Suprapubic skin (tissue), 4 donors: ENCODE data around the gene SMG6. TPM values are rescaled to one million over a fixed set of nuclear protein-coding genes. Genes with fewer than 3 reads are reported as not detected.

Source experiments
- DNase-seq, 2 donors: peaks; one replicate each; pipeline ENCODE4 v3.0.0-alpha.2; 2019; ENCODE audit warnings: low spot score in 2 of 2
- H3K27ac ChIP-seq: fragments of 200-600 bp; sonication (generic); one replicate; pipeline ENCODE4 v1.5.1; 2019
- H3K27me3 ChIP-seq: fragments of 200-600 bp; sonication (generic); one replicate; pipeline ENCODE4 v1.5.1; 2019
- H3K36me3 ChIP-seq: fragments of 200-600 bp; sonication (generic); one replicate; pipeline ENCODE4 v1.5.1; 2019
- H3K4me1 ChIP-seq: fragments of 200-600 bp; sonication (generic); one replicate; pipeline ENCODE4 v1.5.1; 2019
- H3K4me3 ChIP-seq: fragments of 200-600 bp; sonication (generic); one replicate; pipeline ENCODE4 v1.5.1; 2019; ENCODE audit warnings: mild to moderate bottlenecking
- H3K9me3 ChIP-seq: fragments of 200-600 bp; sonication (generic); one replicate; pipeline ENCODE4 v1.5.1; 2019
- EP300 ChIP-seq: sonication (generic); formaldehyde crosslinking; IDR thresholded peaks from one replicate; pipeline ENCODE4 v1.6.1; 2017; ENCODE audit warnings: antibody characterized with exemption
- POLR2A ChIP-seq, 2 donors: fragments of 450-650 bp; IDR thresholded peaks; one replicate each; pipeline ENCODE4 v1.6.1; 2017; ENCODE audit warnings: antibody characterized with exemption in 2 of 2, mild to moderate bottlenecking in 2 of 2, moderate library complexity in 2 of 2
- POLR2AphosphoS5 ChIP-seq, 3 donors: sonication (generic); formaldehyde crosslinking; IDR thresholded peaks; one replicate each; pipeline ENCODE4 v1.6.1; 2017; ENCODE audit warnings: antibody characterized with exemption in 3 of 3
- WGBS: methylation state at CpG from one replicate; pipeline ENCODE4 v1.1.5; 2018; 5-methylcytosine and 5-hydroxymethylcytosine counted together
- total RNA-seq, 4 donors: library from RNA; depleted of rRNA; stranded (reverse); fragments of >200 nt; gene quantifications; one replicate each; pipeline ENCODE4 v1.1.0, GENCODE V29; 2016
- TF ChIP-seq, protein P1 (sequence below), 2 donors: fragments of 200-600 bp in 1 of 2; fragments of 450-650 bp in 1 of 2; sonication (generic) in 1 of 2; IDR thresholded peaks; one replicate each; pipeline ENCODE4 v1.5.1; 2016 to 2019; ENCODE audit warnings: antibody characterized with exemption in 2 of 2, mild to moderate bottlenecking in 1 of 2, moderate library complexity in 1 of 2

Gene SMG6
- total RNA-seq, 4 donors from 2014 or later: 29.6 to 58.6 (median 45.5) TPM

DNA sequence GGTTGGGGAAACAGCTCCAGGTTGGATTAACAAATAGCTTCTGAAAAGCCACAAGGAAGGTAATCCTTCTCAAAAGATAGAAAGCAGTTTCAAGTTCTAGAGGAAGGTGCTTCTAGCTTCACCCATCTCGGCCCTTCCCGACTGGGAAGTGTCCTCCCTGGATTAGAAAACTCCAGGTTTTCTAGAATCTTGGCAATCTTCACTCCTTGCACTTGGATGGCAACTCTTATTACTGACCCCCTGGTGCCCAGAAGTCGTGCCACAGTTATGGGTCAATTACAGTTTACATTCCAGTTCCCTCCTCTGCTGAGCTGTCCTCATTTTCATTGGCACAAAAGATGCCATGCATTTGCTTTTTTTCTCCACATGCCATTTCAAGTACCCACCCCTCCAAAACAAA lies 65.6 kb downstream of the SMG6 start:
- Histone ChIP-seq H3K27ac (peak overlapping the region; percentile 83), H3K36me3 (peaks cover 16% of the 10 kb centered on the region), H3K4me3 (no peak overlapping the region), H3K9me3 (no peaks in the 10 kb centered on the region), H3K4me1 (peaks cover 42% of the 10 kb centered on the region), H3K27me3 (no peaks in the 10 kb centered on the region)
- TF ChIP-seq POLR2A (IDR thresholded peaks at IDR 0.05) (no peak), POLR2AphosphoS5 (IDR thresholded peaks at IDR 0.05) (no peak), EP300 (no peak)
- TF ChIP-seq, protein P1, sequence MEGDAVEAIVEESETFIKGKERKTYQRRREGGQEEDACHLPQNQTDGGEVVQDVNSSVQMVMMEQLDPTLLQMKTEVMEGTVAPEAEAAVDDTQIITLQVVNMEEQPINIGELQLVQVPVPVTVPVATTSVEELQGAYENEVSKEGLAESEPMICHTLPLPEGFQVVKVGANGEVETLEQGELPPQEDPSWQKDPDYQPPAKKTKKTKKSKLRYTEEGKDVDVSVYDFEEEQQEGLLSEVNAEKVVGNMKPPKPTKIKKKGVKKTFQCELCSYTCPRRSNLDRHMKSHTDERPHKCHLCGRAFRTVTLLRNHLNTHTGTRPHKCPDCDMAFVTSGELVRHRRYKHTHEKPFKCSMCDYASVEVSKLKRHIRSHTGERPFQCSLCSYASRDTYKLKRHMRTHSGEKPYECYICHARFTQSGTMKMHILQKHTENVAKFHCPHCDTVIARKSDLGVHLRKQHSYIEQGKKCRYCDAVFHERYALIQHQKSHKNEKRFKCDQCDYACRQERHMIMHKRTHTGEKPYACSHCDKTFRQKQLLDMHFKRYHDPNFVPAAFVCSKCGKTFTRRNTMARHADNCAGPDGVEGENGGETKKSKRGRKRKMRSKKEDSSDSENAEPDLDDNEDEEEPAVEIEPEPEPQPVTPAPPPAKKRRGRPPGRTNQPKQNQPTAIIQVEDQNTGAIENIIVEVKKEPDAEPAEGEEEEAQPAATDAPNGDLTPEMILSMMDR (IDR thresholded peaks at IDR 0.05): no peak
- no peak for DNase-seq
- 51% methylated on average over 3 of the region's 3 CpGs for WGBS

DNA sequence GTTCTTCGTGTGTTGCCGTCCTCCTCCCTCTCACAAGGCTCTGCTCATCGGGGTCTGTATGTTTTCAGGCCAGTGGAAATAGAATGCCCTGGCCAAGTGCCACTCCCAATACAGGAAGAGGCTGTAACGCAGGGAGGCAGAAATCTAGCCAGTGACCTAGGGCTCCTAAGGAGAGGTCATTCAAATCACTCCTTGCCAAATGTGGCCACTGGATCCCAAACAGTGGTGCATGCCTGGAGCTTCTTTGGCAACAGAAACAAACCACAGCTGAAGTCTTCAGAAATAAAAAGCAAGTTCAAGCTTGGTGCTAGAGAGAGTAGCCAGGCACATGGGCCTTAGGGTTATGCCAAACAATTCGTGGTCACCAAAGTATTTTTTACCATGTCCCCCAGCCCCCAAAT lies 66.1 kb downstream of the SMG6 start:
- 50% methylated on average over 3 of the region's 5 CpGs for WGBS
- Histone ChIP-seq H3K36me3 (peaks cover 13% of the 10 kb centered on the region), H3K4me1 (peaks cover 43% of the 10 kb centered on the region), H3K27me3 (no peaks in the 10 kb centered on the region), H3K4me3 (no peak overlapping the region), H3K9me3 (no peaks in the 10 kb centered on the region), H3K27ac (peak overlapping the region; percentile 83)
- DNase-seq: peak in 1 of 2 donors; percentile 78
- no peak for TF ChIP-seq POLR2A (IDR thresholded peaks at IDR 0.05)
- TF ChIP-seq EP300: no peak
- TF ChIP-seq, protein P1 (IDR thresholded peaks at IDR 0.05): no peak
- TF ChIP-seq POLR2AphosphoS5 (IDR thresholded peaks at IDR 0.05): no peak

DNA sequence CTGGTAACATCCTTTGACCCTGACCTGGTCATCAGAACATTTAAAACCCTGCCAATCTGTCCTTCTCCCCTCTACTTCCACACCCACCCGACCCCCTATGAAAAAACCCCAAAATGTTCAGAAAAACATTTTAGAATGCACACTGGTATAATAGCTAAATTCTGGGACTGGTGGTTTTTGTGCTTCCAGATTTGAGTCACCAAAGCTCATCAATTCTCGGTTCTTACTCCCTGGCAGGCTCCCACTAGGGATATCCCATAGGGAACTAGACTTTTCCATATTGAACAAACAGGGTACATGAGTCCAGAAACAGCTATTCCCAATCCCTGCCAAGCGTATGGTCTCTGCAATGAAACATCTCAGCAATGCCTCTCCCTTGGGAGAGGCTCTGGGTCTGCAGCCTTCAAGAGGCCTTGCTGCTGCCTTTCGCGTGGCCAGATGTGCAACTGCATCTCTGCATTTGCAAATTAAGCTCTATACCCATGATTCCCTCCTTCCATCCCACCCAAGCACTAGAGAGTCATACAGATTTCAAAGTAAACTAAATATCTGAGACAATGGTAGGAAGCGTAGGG lies 67.7 kb downstream of the SMG6 start:
- Histone ChIP-seq H3K27ac (peak overlapping the region; percentile 58), H3K9me3 (no peaks in the 10 kb centered on the region), H3K36me3 (peaks cover 13% of the 10 kb centered on the region), H3K4me3 (no peak overlapping the region), H3K4me1 (peaks cover 59% of the 10 kb centered on the region), H3K27me3 (no peaks in the 10 kb centered on the region)
- DNase-seq: no peak
- whole genome bisulfite sequencing: 69% methylated on average over 6 of the region's 6 CpGs
- no peak for TF ChIP-seq EP300
- no peak for TF ChIP-seq POLR2A (IDR thresholded peaks at IDR 0.05)
- peak in 2 of 3 donors; percentile 37 to 60 for TF ChIP-seq POLR2AphosphoS5 (IDR thresholded peaks at IDR 0.05)

DNA sequence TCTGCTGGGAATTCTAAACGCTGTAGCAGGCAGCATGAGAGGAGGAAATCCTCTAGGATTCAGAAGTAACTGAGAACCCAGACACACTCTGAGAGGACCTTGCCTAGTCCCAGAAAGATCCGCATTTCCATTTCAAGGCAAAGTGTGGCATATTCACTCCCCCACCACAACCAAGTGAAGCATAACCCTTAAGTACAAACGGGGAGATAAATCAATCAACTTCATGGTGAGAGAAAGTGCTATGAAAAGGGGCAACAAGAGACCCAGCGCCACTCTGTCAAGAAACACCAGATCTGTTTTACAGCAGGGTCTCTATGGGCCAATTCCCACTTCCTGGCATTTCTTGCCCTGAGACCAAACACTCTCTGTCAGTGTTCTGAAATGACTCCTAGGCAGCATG lies 68.3 kb downstream of the SMG6 start:
- DNase-seq: no peak
- Histone ChIP-seq H3K36me3 (peaks cover 13% of the 10 kb centered on the region), H3K27ac (peak overlapping the region; percentile 58), H3K4me3 (no peak overlapping the region), H3K27me3 (no peaks in the 10 kb centered on the region), H3K9me3 (no peaks in the 10 kb centered on the region), H3K4me1 (peaks cover 57% of the 10 kb centered on the region)
- WGBS: 89% methylated on average over 4 of the region's 4 CpGs
- TF ChIP-seq POLR2A (IDR thresholded peaks at IDR 0.05) (no peak), POLR2AphosphoS5 (IDR thresholded peaks at IDR 0.05) (no peak), EP300 (no peak)
- TF ChIP-seq, protein P1 (IDR thresholded peaks at IDR 0.05): no peak

DNA sequence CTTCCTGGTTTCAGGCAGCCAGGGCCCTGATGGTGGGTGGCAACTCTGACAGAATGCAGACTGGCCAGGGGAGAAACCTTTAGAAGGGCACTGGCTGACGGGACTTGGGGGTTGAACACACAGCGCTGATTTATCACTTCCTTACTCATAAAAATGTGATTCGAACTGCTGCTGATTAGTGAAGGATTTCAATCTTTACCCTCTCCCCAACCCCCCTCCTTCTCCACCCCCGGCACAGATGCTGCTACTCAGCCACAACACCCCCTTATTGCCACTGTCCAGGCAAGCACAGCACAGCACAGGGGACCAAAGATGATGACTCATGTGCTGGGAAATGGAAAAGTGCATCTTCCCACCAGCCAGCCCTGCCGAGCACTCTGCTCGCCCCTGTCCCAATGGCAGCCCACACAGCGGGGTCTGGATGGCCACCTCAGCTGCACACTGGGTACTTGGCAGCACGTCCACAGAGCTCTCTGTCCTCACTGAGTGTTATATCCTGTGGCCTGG lies 70.1 kb downstream of the SMG6 start:
- Histone ChIP-seq H3K4me3 (no peak overlapping the region), H3K27ac (peak overlapping the region; percentile 29), H3K4me1 (peaks cover 40% of the 10 kb centered on the region), H3K36me3 (peaks cover 13% of the 10 kb centered on the region), H3K27me3 (no peaks in the 10 kb centered on the region), H3K9me3 (no peaks in the 10 kb centered on the region)
- 53% methylated on average over 8 of the region's 8 CpGs for WGBS
- DNase-seq: no peak
- TF ChIP-seq EP300 (no peak), POLR2AphosphoS5 (IDR thresholded peaks at IDR 0.05) (no peak)
- TF ChIP-seq, protein P1 (IDR thresholded peaks at IDR 0.05): no peak
